Endodermal cell (in vitro differentiated cells): ENCODE measurements around the gene PPP2R5C. TPM values are rescaled to one million over a fixed set of nuclear protein-coding genes. Genes with fewer than 3 reads are reported as not detected.

Source experiments
- DNase-seq: peaks from one replicate; pipeline ENCODE4 v3.0.0-alpha.2; 2017
- H3K27ac ChIP-seq: 2 replicates; pipeline ENCODE4 v1.5.1; 2013; ENCODE audit warnings: mild to moderate bottlenecking, low read depth, low read length, moderate library complexity
- H3K27me3 ChIP-seq: 2 replicates; pipeline ENCODE4 v1.6.1; 2013; ENCODE audit warnings: mild to moderate bottlenecking, low read length, moderate library complexity; ENCODE audit not compliant: insufficient read depth, control insufficient read depth, poor library complexity, severe bottlenecking
- H3K36me3 ChIP-seq: 2 replicates; pipeline ENCODE4 v1.7.0; 2013; ENCODE audit warnings: mild to moderate bottlenecking, low read length, moderate library complexity; ENCODE audit not compliant: control insufficient read depth, insufficient read depth
- H3K4me1 ChIP-seq: one replicate; pipeline ENCODE4 v1.7.0; 2013; ENCODE audit warnings: low read length; ENCODE audit not compliant: control insufficient read depth, insufficient read depth
- H3K4me3 ChIP-seq: 2 replicates; pipeline ENCODE4 v1.5.1; 2013; ENCODE audit warnings: mild to moderate bottlenecking, low read length, moderate library complexity
- H3K9ac ChIP-seq: 2 replicates; pipeline ENCODE4 v1.6.1; 2013; ENCODE audit warnings: mild to moderate bottlenecking, low read length, moderate library complexity; ENCODE audit not compliant: poor library complexity, severe bottlenecking; ENCODE audit errors: extremely low read depth
- H3K9me3 ChIP-seq: 2 replicates; pipeline ENCODE4 v1.6.1; 2013; ENCODE audit warnings: mild to moderate bottlenecking, low read length, moderate library complexity; ENCODE audit not compliant: control insufficient read depth
- H3K27ac Mint-ChIP-seq: 2 replicates; pipeline ENCODE4 v1.8.0; 2020; ENCODE audit warnings: mixed read lengths
- H3K27me3 Mint-ChIP-seq: 2 replicates; pipeline ENCODE4 v1.8.0; 2021; ENCODE audit warnings: mild to moderate bottlenecking, mixed read lengths; ENCODE audit not compliant: insufficient read depth
- H3K36me3 Mint-ChIP-seq: 2 replicates; pipeline ENCODE4 v1.8.0; 2020; ENCODE audit warnings: low read depth, mixed read lengths
- H3K4me1 Mint-ChIP-seq: 2 replicates; pipeline ENCODE4 v1.8.0; 2020; ENCODE audit warnings: mixed read lengths
- H3K4me3 Mint-ChIP-seq: 2 replicates; pipeline ENCODE4 v1.8.0; 2020; ENCODE audit warnings: mild to moderate bottlenecking, moderate library complexity, mixed read lengths
- H3K9me3 Mint-ChIP-seq: 2 replicates; pipeline ENCODE4 v1.8.0; 2020; ENCODE audit warnings: mild to moderate bottlenecking, mixed read lengths
- CTCF ChIP-seq: fragments of 200-600 bp; sonication (generic); conservative IDR thresholded peaks from 2 replicates; pipeline ENCODE4 v1.5.0; 2021; ENCODE audit warnings: antibody characterized with exemption, mild to moderate bottlenecking
- WGBS, 2 experiments: methylation state at CpG; one replicate each; pipeline versions ENCODE4 v1.1.5 to v1.1.7; 2013; ENCODE audit warnings: missing lambda C conversion rate in 2 of 2, mixed read lengths in 1 of 2; ENCODE audit not compliant: insufficient coverage in 1 of 2, insufficient read length in 1 of 2; 5-methylcytosine and 5-hydroxymethylcytosine counted together
- total RNA-seq, 2 donors: library from RNA; stranded (reverse); fragmentation: NEBNext Ultra II Directional in 1 of 2; extraction: Animal tissue kit (Norgen Biotek cat#: 25700) in 1 of 2; gene quantifications; 2 replicates in 1 of 2; 3 replicates in 1 of 2; pipeline ENCODE4 v1.2.1, GENCODE V29; 2021

PPP2R5C gene
- total RNA-seq, 2 donors from 2014 or later: 116 to 117 TPM

GRCh38 chr14:101934601-101935150, 173.2 kb downstream of the PPP2R5C start:
- WGBS, 2 experiments: 94 to 95% methylated on average over 13 to 14 of the region's 14 CpGs

GRCh38 chr14:101937926-101938767, 176.6 kb downstream of the PPP2R5C start:
- H3K4me3 ChIP-seq: no peak overlapping the region
- TF ChIP-seq CTCF: no peak
- 44 to 70% methylated on average over 8 to 13 of the region's 13 CpGs for WGBS, 2 experiments
- Mint-ChIP-seq H3K9me3 (peaks cover 2% of the 10 kb centered on the region), H3K36me3 (no peaks in the 10 kb centered on the region), H3K4me3 (no peak overlapping the region), H3K4me1 (no peaks in the 10 kb centered on the region), H3K27me3 (peaks cover 91% of the 10 kb centered on the region), H3K27ac (no peak overlapping the region)
- no peak for DNase-seq
- no peak overlapping the region for H3K27ac ChIP-seq
- H3K36me3 ChIP-seq: no peaks in the 10 kb centered on the region
- H3K27me3 ChIP-seq: peaks cover 20% of the 10 kb centered on the region
- H3K9me3 ChIP-seq: no peaks in the 10 kb centered on the region
- no peaks in the 10 kb centered on the region for H3K4me1 ChIP-seq
- no peak overlapping the region for H3K9ac ChIP-seq

More at GRCh38 chr14:101934601-101935150, 173.2 kb downstream of the PPP2R5C start:
- DNase-seq: no peak
- Histone ChIP-seq H3K36me3 (no peaks in the 10 kb centered on the region), H3K9me3 (no peaks in the 10 kb centered on the region), H3K27ac (no peak overlapping the region), H3K4me3 (no peak overlapping the region), H3K9ac (no peak overlapping the region), H3K4me1 (no peaks in the 10 kb centered on the region), H3K27me3 (peaks cover 9% of the 10 kb centered on the region)
- Mint-ChIP-seq H3K4me3 (no peak overlapping the region), H3K4me1 (peaks cover 4% of the 10 kb centered on the region), H3K27ac (no peak overlapping the region), H3K36me3 (no peaks in the 10 kb centered on the region), H3K9me3 (no peaks in the 10 kb centered on the region), H3K27me3 (peaks cover 56% of the 10 kb centered on the region)
- TF ChIP-seq CTCF: no peak

- no peak overlapping the region for H3K9ac ChIP-seq
- no peaks in the 10 kb centered on the region for H3K9me3 ChIP-seq
- Mint-ChIP-seq H3K27me3 (peaks cover 95% of the 10 kb centered on the region), H3K4me3 (no peak overlapping the region), H3K4me1 (no peaks in the 10 kb centered on the region), H3K36me3 (no peaks in the 10 kb centered on the region), H3K27ac (no peak overlapping the region), H3K9me3 (peaks cover 2% of the 10 kb centered on the region)
- H3K4me1 ChIP-seq: no peaks in the 10 kb centered on the region
- H3K27ac ChIP-seq: no peak overlapping the region
- peaks cover 35% of the 10 kb centered on the region for H3K27me3 ChIP-seq
- TF ChIP-seq CTCF: no peak
- no peak for DNase-seq
- no peak overlapping the region for H3K4me3 ChIP-seq
- 82 to 85% methylated on average over 4 to 5 of the region's 5 CpGs for WGBS, 2 experiments
- no peaks in the 10 kb centered on the region for H3K36me3 ChIP-seq
These were observed 178.2 kb downstream of the PPP2R5C start for GRCh38 chr14:101939646-101940170.
